HG02588 (cell line): ENCODE data around the gene RHEBL1.

Source experiments
- ATAC-seq: cut with Tn5 transposase; IDR thresholded peaks from one replicate; pipeline ENCODE4 v1.9.1; 2021; ENCODE audit warnings: mild to moderate bottlenecking, moderate library complexity; ENCODE audit not compliant: unreplicated experiment

The RHEBL1 gene

GRCh38 chr12:49038291-49038955 is 31.4 kb downstream of the RHEBL1 start:
- ATAC-seq = no peak

GRCh38 chr12:49037947-49038237 is 31.9 kb downstream of the RHEBL1 start:
- ATAC-seq = no peak

GRCh38 chr12:49037111-49037946 is 32.5 kb downstream of the RHEBL1 start:
- ATAC-seq = no peak

- no peak for ATAC-seq
These were observed 33.8 kb downstream of the RHEBL1 start for GRCh38 chr12:49036029-49036428.

- ATAC-seq = no peak
These were observed 35.5 kb downstream of the RHEBL1 start for GRCh38 chr12:49034286-49034622.

GRCh38 chr12:49033611-49034285 is 36.0 kb downstream of the RHEBL1 start:
- ATAC-seq = no peak

- ATAC-seq = no peak
These were observed 36.9 kb downstream of the RHEBL1 start for GRCh38 chr12:49032679-49033447.

GRCh38 chr12:49032276-49032675 is 37.5 kb downstream of the RHEBL1 start:
- no peak for ATAC-seq

- no peak for ATAC-seq
These were observed 38.1 kb downstream of the RHEBL1 start for GRCh38 chr12:49031573-49032161.

- ATAC-seq = no peak
These were observed 38.8 kb downstream of the RHEBL1 start for GRCh38 chr12:49030714-49031572.

- ATAC-seq = no peak
These were observed 39.7 kb downstream of the RHEBL1 start for GRCh38 chr12:49030119-49030518.

- ATAC-seq = no peak
These were observed 41.0 kb downstream of the RHEBL1 start for GRCh38 chr12:49028666-49029275.

GRCh38 chr12:49027846-49028555 is 41.8 kb downstream of the RHEBL1 start:
- no peak for ATAC-seq

GRCh38 chr12:49026678-49027480 is 42.9 kb downstream of the RHEBL1 start:
- no peak for ATAC-seq

GRCh38 chr12:49026101-49026500 is 43.7 kb downstream of the RHEBL1 start:
- no peak for ATAC-seq

GRCh38 chr12:49025463-49025862 is 44.3 kb downstream of the RHEBL1 start:
- ATAC-seq = no peak

GRCh38 chr12:49024543-49024942 is 45.2 kb downstream of the RHEBL1 start:
- no peak for ATAC-seq

GRCh38 chr12:49023812-49024211 is 46.0 kb downstream of the RHEBL1 start:
- no peak for ATAC-seq
